Right forelimb (tissue), 1 donor: ENCODE measurements around the gene FLAD1.
"Not testable (repeated sequence)": the region's sequence is repeated elsewhere in the genome, so short reads cannot be mapped to it uniquely, and the experiment has no call there.

Source experiments
- DNase-seq: peaks from one replicate; pipeline ENCODE4 v3.0.0-alpha.2; 2018

FLAD1 gene

GRCh38 chr1:154992721-154993571 is 9.8 kb downstream of the FLAD1 start:
- DNase-seq = no peak

DNA sequence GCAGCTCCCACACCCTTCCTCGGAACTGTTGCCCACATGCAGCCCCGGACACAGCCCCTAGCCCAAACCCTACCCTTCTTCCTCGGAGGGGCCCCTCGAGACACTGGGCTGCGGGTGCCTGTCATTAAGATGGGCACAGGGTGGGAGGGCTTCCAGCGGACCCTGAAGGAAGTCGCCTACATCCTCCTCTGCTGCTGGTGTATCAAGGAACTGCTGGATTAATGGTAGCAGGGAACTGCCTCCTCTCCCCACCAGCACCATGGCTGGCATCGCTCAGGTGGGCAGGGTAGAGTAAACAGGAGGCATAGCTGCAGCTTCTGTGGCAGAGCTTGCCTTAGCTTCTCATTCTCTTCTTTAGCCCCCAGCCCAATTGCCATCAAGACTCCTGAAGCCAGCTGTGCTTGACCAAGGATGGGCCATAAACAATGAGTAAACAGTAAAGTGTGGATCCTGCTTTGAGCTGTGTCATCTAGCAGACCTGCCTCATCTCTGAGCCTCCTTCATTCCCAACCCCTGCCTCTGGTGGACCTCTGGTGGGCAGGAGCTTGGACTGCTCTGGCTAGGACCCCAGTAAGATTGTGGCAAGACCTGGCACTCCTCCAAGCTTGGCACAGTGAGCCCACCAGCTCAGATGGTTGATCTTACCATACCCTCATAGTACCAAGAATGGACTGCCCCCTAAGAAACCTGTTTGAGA is 10.6 kb downstream of the FLAD1 start, which contains the start of gene LENEP:
TSS of gene LENEP (plus strand) at position 15 of the 697 bp plus-strand sequence. CDS start at position 37, 22 bp downstream.
- no peak for DNase-seq

DNA sequence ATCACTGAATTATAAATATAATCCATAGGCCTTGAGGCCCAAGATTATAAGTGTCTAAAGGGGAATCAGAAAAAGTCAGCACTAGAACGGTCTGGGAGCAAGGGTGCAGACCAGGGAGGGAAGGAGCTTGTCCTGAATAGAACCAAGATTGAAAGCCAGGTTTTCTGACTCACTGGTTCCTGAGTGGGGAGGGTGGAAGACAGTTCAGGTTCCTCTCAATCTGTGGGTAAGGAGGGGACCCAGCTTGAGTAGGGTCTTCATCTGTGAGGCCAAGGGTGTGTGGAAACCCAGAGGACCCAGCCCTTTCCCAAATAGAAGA is 11.1 kb downstream of the FLAD1 start:
- DNase-seq = no peak

DNA sequence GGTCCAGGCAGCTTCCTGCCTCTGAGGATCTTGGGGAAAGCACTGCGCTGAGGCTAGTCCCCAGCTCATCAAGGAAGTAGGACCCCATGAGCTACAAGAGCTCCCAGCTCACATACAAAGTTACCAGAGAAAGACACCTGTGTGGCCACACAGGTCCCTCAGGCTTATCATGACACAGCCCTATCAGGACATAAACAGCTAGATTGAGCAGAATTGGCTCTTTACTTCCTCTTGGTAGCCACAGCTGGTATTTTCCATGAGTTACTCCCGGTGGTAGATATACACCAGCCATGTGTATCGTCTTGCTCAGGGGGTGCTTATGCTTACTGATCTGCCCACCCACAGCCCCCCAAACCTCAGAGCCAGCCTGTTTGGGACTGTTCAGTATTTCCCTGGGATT is 11.4 kb downstream of the FLAD1 start:
- DNase-seq = no peak

- DNase-seq = not testable (repeated sequence)
These were observed 12.3 kb downstream of the FLAD1 start for GRCh38 chr1:154995301-154995983.

GRCh38 chr1:154996966-154997701 is 14.0 kb downstream of the FLAD1 start:
- no peak for DNase-seq

- no peak for DNase-seq
These were observed 15.1 kb downstream of the FLAD1 start for GRCh38 chr1:154998201-154998780.

GRCh38 chr1:154998818-154999570 is 15.8 kb downstream of the FLAD1 start:
- DNase-seq = peak; percentile 85

GRCh38 chr1:154999571-155000410 is 16.6 kb downstream of the FLAD1 start:
- no peak for DNase-seq

- DNase-seq = no peak
These were observed 17.2 kb downstream of the FLAD1 start for GRCh38 chr1:155000411-155000725.

DNA sequence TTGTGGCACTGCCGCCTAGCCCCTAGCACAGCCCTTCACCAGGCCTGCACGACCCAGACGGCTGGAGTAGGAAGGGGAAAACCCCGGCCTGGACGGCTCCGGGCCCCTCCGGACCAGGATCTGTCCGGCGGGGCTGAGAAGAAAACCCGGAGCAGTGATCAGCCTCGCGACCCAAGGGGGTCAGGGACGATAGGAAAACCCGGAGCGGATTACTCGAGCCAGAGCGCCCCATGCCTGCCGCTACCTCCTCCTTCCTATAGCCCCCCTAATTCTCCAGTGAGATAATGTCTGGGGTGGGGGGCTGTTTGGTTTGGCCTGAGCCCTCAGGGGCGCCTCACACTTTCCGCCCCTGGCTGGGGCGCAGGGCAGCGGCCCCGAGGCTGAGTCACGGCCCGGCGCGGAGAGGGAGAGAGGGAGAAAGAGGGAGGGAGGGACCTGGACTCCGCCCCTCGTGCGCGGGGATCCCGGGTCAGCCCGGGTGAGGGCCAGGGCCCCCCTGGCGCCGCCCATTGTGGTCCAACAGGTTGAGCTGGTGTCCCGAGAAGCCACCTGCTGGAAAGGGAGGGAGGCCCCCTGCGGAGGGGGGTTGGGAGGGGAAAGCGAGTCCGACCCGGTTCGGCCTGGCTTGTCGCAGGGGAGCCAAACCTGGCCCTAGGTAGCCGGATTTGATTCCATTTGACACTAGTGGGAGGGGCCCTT is 17.7 kb downstream of the FLAD1 start:
- DNase-seq = peak; percentile 91

DNA sequence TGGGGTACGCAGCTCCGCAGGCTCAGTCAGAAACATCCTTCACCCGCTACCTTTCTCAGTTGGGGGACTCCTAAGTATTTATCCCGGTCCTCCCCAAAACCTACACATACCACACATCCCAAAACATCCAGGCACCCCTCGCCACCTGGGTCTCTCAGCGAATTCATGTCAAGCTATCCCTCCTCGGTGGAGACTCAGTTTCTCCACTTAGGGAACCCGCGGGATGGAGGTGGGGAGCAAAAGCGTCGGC is 18.2 kb downstream of the FLAD1 start:
- no peak for DNase-seq

DNA sequence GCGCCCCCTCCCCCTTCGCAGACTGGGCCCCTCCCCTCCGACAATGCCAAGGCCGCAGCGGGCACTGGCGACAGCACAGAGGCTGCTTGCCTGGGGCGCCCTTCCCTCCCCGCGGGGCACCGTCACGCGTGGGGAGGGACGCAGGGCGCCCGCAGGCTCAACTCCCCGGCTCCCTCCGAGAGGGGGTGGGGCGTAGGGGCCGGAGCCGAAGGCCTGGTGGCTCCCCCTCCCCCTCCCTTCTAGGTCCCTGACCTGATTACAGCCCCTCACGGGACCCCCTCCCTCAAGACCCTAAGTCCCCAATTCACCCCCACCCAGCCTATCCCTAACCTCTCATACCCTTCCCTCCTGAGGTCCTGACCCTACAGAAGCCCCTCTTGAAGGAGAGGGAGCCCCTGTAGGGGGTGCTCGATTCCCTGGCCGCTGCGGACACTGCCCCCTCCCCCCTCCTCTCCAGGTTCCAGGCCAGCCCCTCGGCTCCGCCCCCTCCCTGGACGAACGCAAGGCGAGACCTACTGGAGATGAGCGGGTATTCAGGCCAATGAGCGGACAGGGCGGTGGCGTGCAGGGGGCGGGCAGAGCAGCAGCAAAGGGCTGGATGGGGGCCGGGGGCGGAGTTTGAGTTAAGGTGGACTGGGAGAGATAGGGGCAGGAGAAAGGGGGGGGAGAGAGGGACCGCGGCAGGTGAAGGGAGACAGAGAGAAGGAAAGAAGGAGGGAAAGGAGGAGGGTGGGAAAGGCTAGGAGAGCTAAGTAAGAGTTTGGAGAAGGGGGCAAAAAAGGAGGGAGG is 18.7 kb downstream of the FLAD1 start:
- DNase-seq = peak; percentile 100

- DNase-seq = peak; percentile 72
These were observed 19.5 kb downstream of the FLAD1 start, which contains the start of gene ZBTB7B for GRCh38 chr1:155002464-155003226. Gene ZBTB7B (plus strand): TSS chr1:155002802. CDS start chr1:155014661, 11,859 bp downstream.

GRCh38 chr1:155003227-155003765 is 20.2 kb downstream of the FLAD1 start:
- DNase-seq = peak; percentile 69

DNA sequence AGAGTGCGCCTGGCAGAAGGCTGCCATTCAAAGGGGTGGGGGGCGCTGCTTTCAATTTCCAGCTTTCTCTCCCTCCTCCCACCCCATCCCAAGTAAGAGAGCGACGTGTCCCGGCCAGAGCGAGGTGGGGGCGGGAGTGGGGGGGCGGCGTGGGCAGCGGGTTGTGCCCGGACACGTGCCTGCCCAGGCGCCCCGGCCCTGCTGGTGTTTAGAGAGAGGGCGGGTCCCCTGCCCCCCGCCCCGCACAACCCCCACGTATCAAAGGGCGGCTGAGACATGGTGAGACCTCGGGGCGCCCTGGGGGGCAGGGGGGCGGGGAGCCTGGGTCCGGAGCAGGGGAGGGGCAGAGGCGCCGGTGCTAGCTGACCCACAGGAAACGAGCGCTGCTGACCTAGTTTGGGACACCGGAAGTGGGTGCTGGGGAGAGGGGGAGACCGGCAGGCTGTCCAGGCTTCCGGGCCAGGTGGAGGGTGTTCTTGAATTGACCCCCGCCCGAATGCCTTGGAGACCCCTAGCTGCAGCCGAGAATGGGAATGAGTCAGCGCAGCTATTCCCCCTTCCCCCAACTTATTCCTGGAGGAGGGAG is 20.7 kb downstream of the FLAD1 start:
- no peak for DNase-seq

DNA sequence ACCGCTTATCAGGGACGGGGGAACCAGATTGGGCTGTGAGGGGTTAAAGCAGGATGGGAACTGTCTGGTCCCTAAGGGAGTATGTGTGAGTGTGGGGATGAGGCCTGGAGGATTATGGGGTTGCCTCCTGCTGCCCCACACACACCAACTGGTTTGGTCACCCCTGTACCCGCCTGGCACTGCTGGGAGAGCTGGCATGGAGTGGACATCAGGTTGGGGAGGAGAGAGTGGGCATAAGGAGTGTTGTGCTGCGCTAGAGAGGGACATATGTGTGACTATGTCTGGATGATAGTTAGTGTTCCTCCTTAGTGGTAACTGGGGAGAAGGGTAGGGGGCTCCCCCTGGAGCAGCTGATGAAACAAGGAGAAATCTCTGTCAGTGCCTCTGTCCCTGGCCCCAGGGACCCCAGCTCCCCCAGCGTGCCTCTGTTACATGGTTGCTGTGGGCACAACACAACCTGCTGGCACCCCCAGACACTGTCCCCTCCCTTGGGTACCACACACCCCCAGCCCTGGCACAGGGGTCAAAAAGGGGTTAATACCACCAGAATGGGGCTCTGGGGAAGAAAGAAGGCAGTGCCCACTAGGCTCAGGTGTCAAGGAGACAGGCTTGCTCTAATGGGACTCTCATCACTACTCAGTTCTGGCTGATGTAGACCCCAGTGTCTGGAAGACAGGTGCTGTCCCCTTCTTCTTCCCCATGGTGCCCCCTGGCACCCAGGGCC is 21.4 kb downstream of the FLAD1 start:
- no peak for DNase-seq
